HEK293T (cell line): Measurements from ENCODE around the gene C5AR1.

Source experiments
- BHLHE40 ChIP-seq: fragments of 450-650 bp; IDR thresholded peaks from 2 replicates; pipeline ENCODE4 v1.6.1; 2016; ENCODE audit warnings: mild to moderate bottlenecking, moderate library complexity, borderline replicate concordance
- ELF4 ChIP-seq: fragments of 450-650 bp; IDR thresholded peaks from 2 replicates; pipeline ENCODE4 v1.6.1; 2017; ENCODE audit warnings: antibody characterized with exemption
- FOXK2 ChIP-seq: fragments of 450-650 bp; IDR thresholded peaks from 2 replicates; pipeline ENCODE4 v1.6.1; 2016; ENCODE audit warnings: mild to moderate bottlenecking
- FOXM1 ChIP-seq: fragments of 450-650 bp; IDR thresholded peaks from 2 replicates; pipeline ENCODE4 v1.6.1; 2017; ENCODE audit warnings: mild to moderate bottlenecking, borderline replicate concordance
- LEF1 ChIP-seq: fragments of 450-650 bp; IDR thresholded peaks from 2 replicates; pipeline ENCODE4 v1.6.1; 2017; ENCODE audit warnings: mild to moderate bottlenecking, borderline replicate concordance
- NFRKB ChIP-seq: fragments of 450-650 bp; IDR thresholded peaks from 2 replicates; pipeline ENCODE4 v1.6.1; 2016; ENCODE audit warnings: mild to moderate bottlenecking, moderate library complexity
- SUZ12 ChIP-seq: fragments of 450-650 bp; IDR thresholded peaks from 2 replicates; pipeline ENCODE4 v1.6.1; 2016; ENCODE audit warnings: mild to moderate bottlenecking
- ZNF384 ChIP-seq: fragments of 450-650 bp; IDR thresholded peaks from 2 replicates; pipeline ENCODE4 v1.6.1; 2016

- TF ChIP-seq FOXK2 (no peak), FOXM1 (no peak), LEF1 (no peak), BHLHE40 (no peak), SUZ12 (no peak), ZNF384 (no peak), ELF4 (no peak), NFRKB (no peak)
Measured at GRCh38 chr19:47330466-47330869, 20.8 kb downstream of the C5AR1 start.
